B cell (primary cell): ENCODE data around the gene BLM. TPM values are rescaled to one million over a fixed set of nuclear protein-coding genes. Genes with fewer than 3 reads are reported as not detected.

Experiments used
- ATAC-seq: fragments of 200-7000 bp; cut with Tn5 transposase; one replicate; pipeline ENCODE4 v1.10.0; 2021; ENCODE audit warnings: low read depth, mild to moderate bottlenecking, moderate number of reproducible peaks, moderate library complexity
- CTCF ChIA-PET: fragments of 350-600 bp; sonication (Branson Sonifier 250); formaldehyde crosslinking; loops from one replicate; lab custom pipeline; 2021; ENCODE audit warnings: antibody characterized with exemption, inconsistent platforms; lab: Charles Lee
- POLR2A ChIA-PET: fragments of 350-600 bp; sonication (Branson Sonifier 250); formaldehyde crosslinking; loops from one replicate; lab custom pipeline; 2021; ENCODE audit warnings: antibody characterized with exemption; lab: Charles Lee
- DNase-seq: peaks from one replicate; pipeline ENCODE4 v3.0.0; 2013
- H2AFZ ChIP-seq: 2 replicates; pipeline ENCODE4 v1.6.1; 2012; ENCODE audit warnings: mild to moderate bottlenecking, low read depth, low read length; ENCODE audit not compliant: insufficient read depth, poor library complexity, severe bottlenecking
- H3K27ac ChIP-seq, 2 donors: 1 replicate in 1 of 2; 2 replicates in 1 of 2; pipeline ENCODE4 v1.5.1; 2012 to 2013; ENCODE audit warnings: low read length in 2 of 2, mild to moderate bottlenecking in 2 of 2, moderate library complexity in 1 of 2
- H3K27me3 ChIP-seq, 4 experiments: fragments of 200-600 bp in 1 of 4; sonication (generic) in 1 of 4; replicated peaks in 1 of 4; 1 replicate in 2 of 4; 2 replicates in 2 of 4; pipeline versions ENCODE4 v1.6.1 to v1.7.0; 2013 to 2016; ENCODE audit warnings: low read length in 3 of 4, mild to moderate bottlenecking in 2 of 4, mixed read lengths in 1 of 4, moderate library complexity in 1 of 4; ENCODE audit not compliant: insufficient read depth in 4 of 4, control insufficient read depth in 3 of 4; ENCODE audit errors: control extremely low read depth in 1 of 4
- H3K36me3 ChIP-seq, 2 experiments: replicated peaks in 1 of 2; 1 replicate in 1 of 2; 2 replicates in 1 of 2; pipeline versions ENCODE4 v1.6.1 to v1.7.1; 2013; ENCODE audit warnings: low read length in 1 of 2; ENCODE audit not compliant: insufficient read depth in 2 of 2, control insufficient read depth in 1 of 2; ENCODE audit errors: control extremely low read depth in 1 of 2, extremely low read depth in 1 of 2
- H3K4me1 ChIP-seq, 2 donors: fragments of 200-600 bp in 1 of 2; sonication (generic) in 1 of 2; 1 replicate in 1 of 2; 2 replicates in 1 of 2; pipeline versions ENCODE4 v1.5.1 to v1.6.1; 2013 to 2017; ENCODE audit warnings: low read length in 2 of 2; ENCODE audit not compliant: control insufficient read depth in 2 of 2, insufficient read depth in 2 of 2
- H3K4me2 ChIP-seq: replicated peaks from 2 replicates; pipeline ENCODE3; 2012; ENCODE audit warnings: mild to moderate bottlenecking, low read depth, low read length; ENCODE audit not compliant: poor library complexity, severe bottlenecking
- H3K4me3 ChIP-seq, 5 experiments: fragments of 200-600 bp in 1 of 5; sonication (generic) in 1 of 5; 1 replicate in 3 of 5; 2 replicates in 2 of 5; pipeline versions ENCODE4 v1.5.1 to v1.7.0; 2011 to 2016; ENCODE audit warnings: low read length in 4 of 5, mild to moderate bottlenecking in 4 of 5, low read depth in 2 of 5, control low read depth in 1 of 5, moderate library complexity in 1 of 5; ENCODE audit not compliant: insufficient read depth in 1 of 5; ENCODE audit errors: control extremely low read depth in 1 of 5, extremely low read depth in 1 of 5
- H3K79me2 ChIP-seq: fragments of 200-600 bp; sonication (generic); one replicate; pipeline ENCODE4 v1.6.0; 2016; ENCODE audit warnings: low read length; ENCODE audit not compliant: control insufficient read depth, insufficient read depth
- H3K9ac ChIP-seq: fragments of 200-600 bp; sonication (generic); 2 replicates; pipeline ENCODE4 v1.6.1; 2017; ENCODE audit warnings: mild to moderate bottlenecking, low read length, moderate library complexity
- H3K9me3 ChIP-seq, 3 donors: one replicate each; pipeline versions ENCODE4 v1.6.1 to v1.7.1; 2013; ENCODE audit warnings: low read length in 2 of 3; ENCODE audit not compliant: control insufficient read depth in 2 of 3, insufficient read depth in 1 of 3; ENCODE audit errors: control extremely low read depth in 1 of 3
- H4K20me1 ChIP-seq: 2 replicates; pipeline ENCODE4 v1.6.0; 2012; ENCODE audit warnings: mild to moderate bottlenecking, low read length; ENCODE audit not compliant: insufficient read depth, control insufficient read depth, poor library complexity, severe bottlenecking
- H3K27ac Mint-ChIP-seq: one replicate; pipeline ENCODE4 v1.8.0; 2021; ENCODE audit warnings: mixed read lengths
- H3K27me3 Mint-ChIP-seq: one replicate; pipeline ENCODE4 v1.8.0; 2021; ENCODE audit warnings: mixed read lengths
- H3K4me1 Mint-ChIP-seq: one replicate; pipeline ENCODE4 v1.8.0; 2021; ENCODE audit warnings: mixed read lengths
- H3K4me3 Mint-ChIP-seq: one replicate; pipeline ENCODE4 v1.8.0; 2021; ENCODE audit warnings: mixed read lengths
- H3K9me3 Mint-ChIP-seq: one replicate; pipeline ENCODE4 v1.8.0; 2022; ENCODE audit warnings: mixed read lengths; ENCODE audit not compliant: insufficient read depth
- EZH2 ChIP-seq: IDR thresholded peaks from 2 replicates; pipeline ENCODE4 v1.6.1; 2012; ENCODE audit warnings: borderline replicate concordance, low read depth, mild to moderate bottlenecking, moderate library complexity, low read length; ENCODE audit not compliant: insufficient read depth, poor library complexity, severe bottlenecking
- WGBS: methylation state at CpG from one replicate; pipeline ENCODE4 v1.1.5; 2013; ENCODE audit warnings: missing lambda C conversion rate; ENCODE audit not compliant: insufficient coverage; 5-methylcytosine and 5-hydroxymethylcytosine counted together
- intact Hi-C: fragments of 100-400 bp; cut with micrococcal nuclease; formaldehyde crosslinking; loops from one replicate; pipeline ENCODE4 v1.10.0; 2022
- polyA plus RNA-seq: library from polyadenylated mRNA; depleted of rRNA; stranded (reverse); fragments of >200 nt; gene quantifications from 2 replicates; pipeline ENCODE4 v1.2.3, GENCODE V29; 2012
- total RNA-seq, 2 donors: library from RNA; stranded (reverse); fragments of 120-200 nt in 1 of 2; gene quantifications; 1 replicate in 1 of 2; 2 replicates in 1 of 2; pipeline versions ENCODE4 v1.2.3 to v1.2.4, GENCODE V29; 2013 to 2022
- TF ChIP-seq, protein P1 (sequence below): fragments of 200-600 bp; IDR thresholded peaks from one replicate; pipeline ENCODE4 v1.8.0; 2022; ENCODE audit warnings: antibody characterized with exemption, mild to moderate bottlenecking

Gene BLM
- total and polyA plus RNA-seq, 2 donors (not counting 1 experiment from before 2014, with no cell fraction given), result 5.2 to 17.4 TPM

DNA sequence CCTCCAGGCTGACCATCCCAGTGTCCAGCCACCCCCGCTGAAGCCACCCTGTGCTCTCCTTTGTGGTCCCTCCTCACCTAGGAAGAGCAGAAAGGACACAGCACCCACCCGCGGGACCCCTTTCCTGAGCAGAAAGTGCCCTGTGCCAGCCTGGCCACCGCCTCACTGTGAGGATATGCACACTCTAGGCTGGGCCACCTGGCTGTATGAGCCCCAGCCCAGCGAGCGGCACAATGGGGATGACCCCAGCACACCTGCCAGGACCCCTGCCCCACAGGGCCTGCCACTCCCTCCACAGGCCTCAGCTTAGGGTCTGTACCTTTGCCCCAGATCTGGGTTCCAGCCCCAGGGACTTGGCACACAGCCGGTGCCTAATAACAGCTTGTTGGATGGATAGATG, 103.3 kb downstream of the BLM start:
- peaks cover 23 to 42% of the 10 kb centered on the region in 2 donors for H3K4me1 ChIP-seq
- H3K27me3 ChIP-seq, result no peaks in the 10 kb centered on the region
- H4K20me1 ChIP-seq, result no peaks in the 10 kb centered on the region
- no peaks in the 10 kb centered on the region for H3K36me3 ChIP-seq
- intact Hi-C loops, result no loop called here
- H3K27ac ChIP-seq, result no peak overlapping the region
- no peak overlapping the region for H2AFZ ChIP-seq
- no peaks in the 10 kb centered on the region for H3K9me3 Mint-ChIP-seq
- no peak overlapping the region for H3K4me2 ChIP-seq
- 95% methylated on average over 7 of the region's 7 CpGs for WGBS
- ATAC-seq (no peak), DNase-seq (no peak)
- no peak for TF ChIP-seq EZH2
- TF ChIP-seq, protein P1, sequence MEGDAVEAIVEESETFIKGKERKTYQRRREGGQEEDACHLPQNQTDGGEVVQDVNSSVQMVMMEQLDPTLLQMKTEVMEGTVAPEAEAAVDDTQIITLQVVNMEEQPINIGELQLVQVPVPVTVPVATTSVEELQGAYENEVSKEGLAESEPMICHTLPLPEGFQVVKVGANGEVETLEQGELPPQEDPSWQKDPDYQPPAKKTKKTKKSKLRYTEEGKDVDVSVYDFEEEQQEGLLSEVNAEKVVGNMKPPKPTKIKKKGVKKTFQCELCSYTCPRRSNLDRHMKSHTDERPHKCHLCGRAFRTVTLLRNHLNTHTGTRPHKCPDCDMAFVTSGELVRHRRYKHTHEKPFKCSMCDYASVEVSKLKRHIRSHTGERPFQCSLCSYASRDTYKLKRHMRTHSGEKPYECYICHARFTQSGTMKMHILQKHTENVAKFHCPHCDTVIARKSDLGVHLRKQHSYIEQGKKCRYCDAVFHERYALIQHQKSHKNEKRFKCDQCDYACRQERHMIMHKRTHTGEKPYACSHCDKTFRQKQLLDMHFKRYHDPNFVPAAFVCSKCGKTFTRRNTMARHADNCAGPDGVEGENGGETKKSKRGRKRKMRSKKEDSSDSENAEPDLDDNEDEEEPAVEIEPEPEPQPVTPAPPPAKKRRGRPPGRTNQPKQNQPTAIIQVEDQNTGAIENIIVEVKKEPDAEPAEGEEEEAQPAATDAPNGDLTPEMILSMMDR, result no peak
- peaks cover 45% of the 10 kb centered on the region for H3K4me1 Mint-ChIP-seq
- no peaks in the 10 kb centered on the region for H3K27me3 Mint-ChIP-seq
- ChIA-PET CTCF (no interaction called here), POLR2A (interaction anchor here (0.7 kb wide), 1 partner anchor 187 kb away, joined by 4 read pairs; no protein-coding TSS in a partner anchor)
- H3K4me3 Mint-ChIP-seq, result no peak overlapping the region
- no peak overlapping the region for H3K9ac ChIP-seq
- no peaks in the 10 kb centered on the region for H3K9me3 ChIP-seq
- no peak overlapping the region for H3K4me3 ChIP-seq
- H3K27ac Mint-ChIP-seq, result no peak overlapping the region
- H3K79me2 ChIP-seq, result no peaks in the 10 kb centered on the region

DNA sequence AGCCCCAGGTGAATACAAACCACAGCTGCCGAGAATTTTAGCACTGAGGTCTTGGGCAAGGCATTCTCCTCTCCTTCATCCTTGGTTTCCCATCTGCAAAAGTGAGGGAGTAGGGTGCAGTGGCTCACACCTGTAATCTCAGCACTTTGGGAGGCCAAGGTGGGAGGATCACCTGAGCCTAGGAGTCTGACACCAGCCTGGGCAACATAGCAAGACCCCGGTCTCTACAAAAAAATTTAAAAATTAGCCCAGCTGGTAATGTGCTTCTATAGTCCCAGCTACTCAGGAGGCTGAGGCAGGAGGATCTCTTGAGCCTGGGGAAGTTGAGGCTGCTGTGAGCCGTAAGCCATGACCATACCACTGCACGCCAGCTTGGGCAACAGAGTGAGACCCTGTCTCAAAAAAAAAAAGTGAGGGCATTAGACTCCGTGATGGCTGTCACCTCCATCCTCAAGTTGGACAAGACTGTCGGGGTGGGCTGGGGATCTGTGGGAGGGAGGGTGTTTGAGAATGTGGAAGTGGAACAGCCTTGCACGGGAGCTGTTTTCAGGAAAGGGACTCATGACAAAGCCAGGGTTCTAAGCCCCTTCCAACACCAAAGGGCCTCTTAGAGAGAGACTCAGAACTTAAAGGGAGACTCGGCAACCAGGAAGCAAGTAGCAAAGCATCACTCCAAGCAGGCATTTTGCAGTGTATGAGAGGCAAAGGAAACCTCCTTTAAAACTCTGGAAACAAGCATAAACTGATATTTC, 105.2 kb downstream of the BLM start:
- H3K4me3 Mint-ChIP-seq, result no peak overlapping the region
- no peak overlapping the region for H3K27ac Mint-ChIP-seq
- Histone ChIP-seq H3K9ac (no peak overlapping the region), H3K27ac (no peak overlapping the region), H3K4me3 (no peak overlapping the region), H3K4me2 (no peak overlapping the region), H3K36me3 (no peaks in the 10 kb centered on the region), H2AFZ (no peak overlapping the region), H3K79me2 (no peaks in the 10 kb centered on the region), H3K4me1 (peaks cover 21 to 33% of the 10 kb centered on the region in 2 donors), H3K27me3 (no peaks in the 10 kb centered on the region), H4K20me1 (no peaks in the 10 kb centered on the region), H3K9me3 (peaks cover 0 to 12% (median 0%) of the 10 kb centered on the region in 3 donors)
- ChIA-PET POLR2A (no interaction called here), CTCF (interaction anchor here (0.6 to 1.7 kb wide), 3 partner anchors 38 to 63 kb away, joined by 4 to 7 read pairs (median 4); partner anchors contain the start of gene FES)
- H3K27me3 Mint-ChIP-seq, result no peaks in the 10 kb centered on the region
- TF ChIP-seq, protein P1, result no peak
- no peak for TF ChIP-seq EZH2
- peaks cover 33% of the 10 kb centered on the region for H3K4me1 Mint-ChIP-seq
- intact Hi-C loops, result no loop called here
- DNase-seq (no peak), ATAC-seq (no peak)
- H3K9me3 Mint-ChIP-seq, result no peaks in the 10 kb centered on the region
- WGBS, result 100% methylated on average over 3 of the region's 8 CpGs
